ENCODE measurements around the gene STXBP5. TPM values are rescaled to one million over a fixed set of nuclear protein-coding genes. Genes with fewer than 3 reads are reported as not detected.

Gene STXBP5
- total RNA-seq, 1 donor from 2014 or later, result 14.4 TPM

DNA sequence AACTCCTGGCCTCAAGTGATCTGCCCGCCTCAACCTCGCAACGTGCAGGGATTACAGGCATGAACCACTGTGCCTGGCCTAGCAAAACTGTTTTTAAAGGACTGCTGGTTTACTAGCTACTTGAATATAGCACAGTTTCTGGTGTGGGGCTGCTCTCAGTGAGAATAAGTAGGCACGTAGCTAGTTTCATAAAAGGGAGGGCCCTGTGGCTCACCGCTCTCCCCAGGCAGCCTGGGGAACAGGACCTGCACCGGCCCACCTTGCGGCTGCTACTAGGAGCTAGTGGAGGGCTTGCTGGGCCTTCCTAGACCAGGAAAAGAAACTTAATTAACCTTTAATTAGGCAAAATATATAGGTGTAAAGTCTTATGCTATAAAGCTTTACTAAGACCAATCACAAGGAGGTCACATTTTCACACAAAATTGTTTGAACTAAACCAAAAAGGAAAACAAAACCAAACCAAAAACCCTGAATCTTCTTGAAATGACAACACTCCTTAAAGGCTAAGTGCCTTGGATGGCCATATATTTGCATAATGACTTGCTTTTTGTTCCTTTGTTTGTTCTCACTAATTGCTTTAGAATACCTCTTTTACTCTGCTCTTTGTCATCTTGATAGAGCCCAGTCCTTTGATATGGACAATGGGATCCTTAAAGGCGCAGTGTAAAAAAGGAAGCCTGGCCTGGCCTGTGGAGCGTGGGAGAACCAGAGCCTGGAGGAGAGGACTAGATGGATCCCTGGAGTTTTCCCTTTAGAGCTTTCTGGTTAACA lies 234.7 kb downstream of the STXBP5 start:
- no peak overlapping the region for H3K4me3 ChIP-seq
- DNase-seq, result no peak
- H3K9me3 ChIP-seq (replicated peaks), result no peaks in the 10 kb centered on the region
- H3K4me1 ChIP-seq, result no peaks in the 10 kb centered on the region
- H3K36me3 ChIP-seq, result no peaks in the 10 kb centered on the region
- intact Hi-C loops (cut with micrococcal nuclease), result no loop called here
- TF ChIP-seq, protein P1, sequence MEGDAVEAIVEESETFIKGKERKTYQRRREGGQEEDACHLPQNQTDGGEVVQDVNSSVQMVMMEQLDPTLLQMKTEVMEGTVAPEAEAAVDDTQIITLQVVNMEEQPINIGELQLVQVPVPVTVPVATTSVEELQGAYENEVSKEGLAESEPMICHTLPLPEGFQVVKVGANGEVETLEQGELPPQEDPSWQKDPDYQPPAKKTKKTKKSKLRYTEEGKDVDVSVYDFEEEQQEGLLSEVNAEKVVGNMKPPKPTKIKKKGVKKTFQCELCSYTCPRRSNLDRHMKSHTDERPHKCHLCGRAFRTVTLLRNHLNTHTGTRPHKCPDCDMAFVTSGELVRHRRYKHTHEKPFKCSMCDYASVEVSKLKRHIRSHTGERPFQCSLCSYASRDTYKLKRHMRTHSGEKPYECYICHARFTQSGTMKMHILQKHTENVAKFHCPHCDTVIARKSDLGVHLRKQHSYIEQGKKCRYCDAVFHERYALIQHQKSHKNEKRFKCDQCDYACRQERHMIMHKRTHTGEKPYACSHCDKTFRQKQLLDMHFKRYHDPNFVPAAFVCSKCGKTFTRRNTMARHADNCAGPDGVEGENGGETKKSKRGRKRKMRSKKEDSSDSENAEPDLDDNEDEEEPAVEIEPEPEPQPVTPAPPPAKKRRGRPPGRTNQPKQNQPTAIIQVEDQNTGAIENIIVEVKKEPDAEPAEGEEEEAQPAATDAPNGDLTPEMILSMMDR (IDR thresholded peaks at IDR 0.05; ENCODE audit: borderline replicate concordance), result no peak
- H3K27ac ChIP-seq (replicated peaks), result no peak overlapping the region
- peaks cover 20% of the 10 kb centered on the region for H3K27me3 ChIP-seq (ENCODE audit: low read depth)

All from left ventricle myocardium inferior (tissue), 1 donor.